Measurements from ENCODE around the gene ETDA. TPM values are rescaled to one million over a fixed set of nuclear protein-coding genes. Genes with fewer than 3 reads are reported as not detected.

Gene ETDA
- not detected in 2 replicates for total RNA-seq

GRCh38 chrX:135252011-135252518 is at the start of gene ETDA:
TSS of gene ETDA (plus strand) at chrX:135252061. CDS start at chrX:135253277, 1,216 bp downstream.

Other genes starting within 250 kb of the ETDA start
- gene RTL8B, start 229.5 kb upstream of the ETDA start, total RNA-seq, result 4.0 and 4.3 TPM in 2 replicates
- 11.9 and 21.9 TPM in 2 replicates for gene RTL8C, start 219.7 kb upstream of the ETDA start, total RNA-seq
- 3.4 and 4.2 TPM in 2 replicates for gene RTL8A, start 199.9 kb upstream of the ETDA start, total RNA-seq
- gene SMIM10L2B, start 153.3 kb upstream of the ETDA start, total RNA-seq, result under 0.01 and 0.09 TPM in 2 replicates
- not detected in 2 replicates for gene ETDB, start 131.5 kb upstream of the ETDA start, total RNA-seq
- not detected in 2 replicates for gene CT55, start 80.7 kb upstream of the ETDA start, total RNA-seq
- gene ETDC, start 57.4 kb downstream of the ETDA start, total RNA-seq, result not detected in 2 replicates
- gene ZNF75D, start 92.0 kb downstream of the ETDA start, total RNA-seq, result 8.9 and 12.0 TPM in 2 replicates
- 9.1 and 17.4 TPM in 2 replicates for gene ZNF449, start 92.7 kb downstream of the ETDA start, total RNA-seq
- 0.76 and 0.95 TPM in 2 replicates for gene SMIM10L2A, start 169.9 kb downstream of the ETDA start, total RNA-seq

All from dermis lymphatic vessel endothelial cell (primary cell).